Mesenchymal stem cell (in vitro differentiated cells and primary cell): ENCODE results near the gene TSPAN13.

ENCODE experiments used
- DNase-seq: peaks from one replicate; pipeline ENCODE4 v3.0.0-alpha.2; 2013
- H2AFZ ChIP-seq: one replicate; pipeline ENCODE4 v1.6.1; 2013; ENCODE audit warnings: low read depth, mild to moderate bottlenecking, control low read depth, inconsistent platforms, low read length, moderate library complexity
- H2AK5ac ChIP-seq: 2 replicates; pipeline ENCODE4 v1.6.1; 2013; ENCODE audit warnings: low read length, moderate library complexity, mild to moderate bottlenecking, inconsistent platforms; ENCODE audit not compliant: severe bottlenecking
- H2BK120ac ChIP-seq: one replicate; pipeline ENCODE4 v1.6.1; 2013; ENCODE audit warnings: low read depth, mild to moderate bottlenecking, inconsistent platforms, low read length, moderate library complexity
- H2BK12ac ChIP-seq, 2 experiments: one replicate each; pipeline ENCODE4 v1.6.1; 2013; ENCODE audit warnings: inconsistent platforms in 2 of 2, low read length in 2 of 2, mild to moderate bottlenecking in 2 of 2, moderate library complexity in 2 of 2, control low read depth in 1 of 2
- H2BK15ac ChIP-seq: one replicate; pipeline ENCODE4 v1.6.1; 2013; ENCODE audit warnings: mild to moderate bottlenecking, low read depth, inconsistent platforms; ENCODE audit not compliant: poor library complexity, severe bottlenecking
- H2BK5ac ChIP-seq: 2 replicates; pipeline ENCODE4 v1.6.1; 2013; ENCODE audit warnings: low read depth, mild to moderate bottlenecking, low read length, control low read depth, inconsistent platforms; ENCODE audit not compliant: poor library complexity, severe bottlenecking
- H3K14ac ChIP-seq, 2 experiments: one replicate each; pipeline ENCODE4 v1.6.1; 2013; ENCODE audit warnings: inconsistent platforms in 2 of 2, low read length in 2 of 2, control low read depth in 1 of 2, mild to moderate bottlenecking in 1 of 2, moderate library complexity in 1 of 2
- H3K18ac ChIP-seq, 2 experiments: one replicate each; pipeline ENCODE4 v1.6.1; 2013; ENCODE audit warnings: inconsistent platforms in 2 of 2, low read length in 2 of 2, control low read depth in 1 of 2, low read depth in 1 of 2, mild to moderate bottlenecking in 1 of 2
- H3K23ac ChIP-seq, 2 experiments: one replicate each; pipeline ENCODE4 v1.6.1; 2013; ENCODE audit warnings: inconsistent platforms in 2 of 2, low read length in 2 of 2, mild to moderate bottlenecking in 2 of 2, moderate library complexity in 2 of 2, control low read depth in 1 of 2
- H3K27ac ChIP-seq: 2 replicates; pipeline ENCODE4 v1.5.1; 2013; ENCODE audit warnings: mild to moderate bottlenecking, moderate library complexity, low read length, control low read depth, inconsistent platforms; ENCODE audit not compliant: poor library complexity, severe bottlenecking
- H3K27me3 ChIP-seq, 2 experiments: 2 replicates each; pipeline versions ENCODE4 v1.6.1 to v1.7.0; 2013; ENCODE audit warnings: low read length in 2 of 2, mild to moderate bottlenecking in 2 of 2, moderate library complexity in 2 of 2, control low read depth in 1 of 2, inconsistent platforms in 1 of 2; ENCODE audit not compliant: control insufficient read depth in 1 of 2, insufficient read depth in 1 of 2
- H3K36me3 ChIP-seq, 2 experiments: 2 replicates each; pipeline versions ENCODE4 v1.6.1 to v1.7.0; 2013; ENCODE audit warnings: low read length in 2 of 2, control low read depth in 1 of 2, inconsistent platforms in 1 of 2, low read depth in 1 of 2, mild to moderate bottlenecking in 1 of 2; ENCODE audit not compliant: insufficient read depth in 2 of 2, control insufficient read depth in 1 of 2
- H3K4ac ChIP-seq, 2 experiments: one replicate each; pipeline ENCODE4 v1.6.1; 2013; ENCODE audit warnings: inconsistent platforms in 2 of 2, low read length in 2 of 2, mild to moderate bottlenecking in 2 of 2, moderate library complexity in 2 of 2, control low read depth in 1 of 2, low read depth in 1 of 2
- H3K4me1 ChIP-seq: 2 replicates; pipeline ENCODE4 v1.6.1; 2013; ENCODE audit warnings: low read depth, low read length, control low read depth; ENCODE audit not compliant: control insufficient read depth, insufficient read depth
- H3K4me2 ChIP-seq: 2 replicates; pipeline ENCODE4 v1.6.1; 2013; ENCODE audit warnings: low read length, mild to moderate bottlenecking, inconsistent platforms; ENCODE audit not compliant: poor library complexity, severe bottlenecking
- H3K4me3 ChIP-seq, 2 experiments: 2 replicates each; pipeline versions ENCODE4 v1.5.1 to v1.7.0; 2013; ENCODE audit warnings: low read length in 2 of 2, mild to moderate bottlenecking in 2 of 2, control low read depth in 1 of 2, low read depth in 1 of 2; ENCODE audit not compliant: insufficient read depth in 1 of 2
- H3K79me1 ChIP-seq: replicated peaks from 2 replicates; pipeline ENCODE4 v1.6.1; 2013; ENCODE audit warnings: mild to moderate bottlenecking, control low read depth, low read length, inconsistent platforms; ENCODE audit not compliant: poor library complexity, severe bottlenecking
- H3K9ac ChIP-seq: 2 replicates; pipeline ENCODE4 v1.7.0; 2013; ENCODE audit warnings: mild to moderate bottlenecking, low read length, moderate library complexity
- H3K9me3 ChIP-seq: 2 replicates; pipeline ENCODE4 v1.7.0; 2013; ENCODE audit warnings: mild to moderate bottlenecking, low read length; ENCODE audit not compliant: control insufficient read depth
- H4K8ac ChIP-seq: one replicate; pipeline ENCODE4 v1.6.1; 2013; ENCODE audit warnings: inconsistent platforms, mild to moderate bottlenecking, low read length, moderate library complexity
- H4K91ac ChIP-seq: one replicate; pipeline ENCODE4 v1.6.1; 2013; ENCODE audit warnings: mild to moderate bottlenecking, low read length, inconsistent platforms
- WGBS: methylation state at CpG from one replicate; pipeline ENCODE4 v1.1.7; 2013; ENCODE audit warnings: mixed read lengths; 5-methylcytosine and 5-hydroxymethylcytosine counted together

Gene TSPAN13

GRCh38 chr7:16739863-16740622, 13.5 kb upstream of the TSPAN13 start:
- Histone ChIP-seq H3K79me1 (no peaks in the 10 kb centered on the region), H3K4me2 (no peak overlapping the region), H2BK120ac (no peak overlapping the region), H2BK12ac (peak overlapping the region in 1 of 2 experiments; percentile 40), H4K91ac (no peak overlapping the region), H3K4ac (peak overlapping the region in 1 of 2 experiments; percentile 46), H3K27ac (no peak overlapping the region), H2BK5ac (no peak overlapping the region), H2AFZ (no peak overlapping the region), H3K18ac (peak overlapping the region in 1 of 2 experiments; percentile 25), H3K9me3 (no peaks in the 10 kb centered on the region), H3K9ac (peak overlapping the region; percentile 32), H3K14ac (no peak overlapping the region), H4K8ac (no peak overlapping the region), H3K23ac (no peak overlapping the region), H3K27me3 (no peaks in the 10 kb centered on the region), H3K4me3 (no peak overlapping the region), H2BK15ac (no peak overlapping the region), H3K4me1 (no peaks in the 10 kb centered on the region), H2AK5ac (no peak overlapping the region), H3K36me3 (no peaks in the 10 kb centered on the region)
- DNase-seq = peak; percentile 98
- WGBS = 34% methylated on average over 5 of the region's 6 CpGs

- Histone ChIP-seq H2AK5ac (no peak overlapping the region), H3K9ac (peak overlapping the region; percentile 32), H3K27ac (no peak overlapping the region), H3K14ac (no peak overlapping the region), H3K23ac (no peak overlapping the region), H2BK12ac (no peak overlapping the region), H2AFZ (no peak overlapping the region), H2BK5ac (no peak overlapping the region), H4K8ac (no peak overlapping the region), H3K4me2 (no peak overlapping the region), H2BK15ac (no peak overlapping the region), H3K18ac (no peak overlapping the region), H3K4ac (no peak overlapping the region), H3K4me1 (no peaks in the 10 kb centered on the region), H2BK120ac (no peak overlapping the region), H3K79me1 (no peaks in the 10 kb centered on the region), H3K27me3 (no peaks in the 10 kb centered on the region), H3K9me3 (no peaks in the 10 kb centered on the region), H3K4me3 (no peak overlapping the region), H4K91ac (no peak overlapping the region), H3K36me3 (no peaks in the 10 kb centered on the region)
- DNase-seq = no peak
- WGBS = 87% methylated on average over 3 of the region's 3 CpGs
Measured at GRCh38 chr7:16740623-16740953, 13.0 kb upstream of the TSPAN13 start.

- Histone ChIP-seq H2BK5ac (no peak overlapping the region), H3K4me2 (no peak overlapping the region), H3K9ac (peak overlapping the region; percentile 32), H2BK120ac (no peak overlapping the region), H3K14ac (no peak overlapping the region), H4K8ac (no peak overlapping the region), H3K27me3 (no peaks in the 10 kb centered on the region), H2BK15ac (no peak overlapping the region), H2AK5ac (no peak overlapping the region), H3K79me1 (no peaks in the 10 kb centered on the region), H3K36me3 (no peaks in the 10 kb centered on the region), H3K9me3 (no peaks in the 10 kb centered on the region), H3K4ac (no peak overlapping the region), H3K4me1 (no peaks in the 10 kb centered on the region), H3K18ac (no peak overlapping the region), H3K23ac (no peak overlapping the region), H2BK12ac (peak overlapping the region; percentile 54 to 67), H2AFZ (no peak overlapping the region), H3K27ac (no peak overlapping the region), H4K91ac (no peak overlapping the region), H3K4me3 (no peak overlapping the region)
- no CpG with 5 or more reads among the region's 1 CpG for WGBS
- DNase-seq = no peak
Measured at GRCh38 chr7:16740996-16741395, 12.6 kb upstream of the TSPAN13 start.

- Histone ChIP-seq H2BK120ac (no peak overlapping the region), H3K23ac (peak overlapping the region in 1 of 2 experiments; percentile 23), H3K4me3 (no peak overlapping the region), H3K79me1 (no peaks in the 10 kb centered on the region), H3K4me2 (no peak overlapping the region), H3K36me3 (no peaks in the 10 kb centered on the region), H2AK5ac (no peak overlapping the region), H3K4me1 (no peaks in the 10 kb centered on the region), H3K18ac (peak overlapping the region; percentile 25 to 37), H3K27me3 (no peaks in the 10 kb centered on the region), H2BK5ac (no peak overlapping the region), H3K9me3 (no peaks in the 10 kb centered on the region), H3K4ac (peak overlapping the region in 1 of 2 experiments; percentile 5), H4K91ac (peak overlapping the region; percentile 56), H2BK12ac (peak overlapping the region; percentile 67 to 84), H3K27ac (no peak overlapping the region), H2AFZ (no peak overlapping the region), H2BK15ac (peak overlapping the region; percentile 2), H3K14ac (peak overlapping the region in 1 of 2 experiments; percentile 66), H3K9ac (no peak overlapping the region), H4K8ac (peak overlapping the region; percentile 55)
- no peak for DNase-seq
- 77% methylated on average over 1 of the region's 1 CpG for WGBS
Measured at GRCh38 chr7:16741676-16742075, 11.9 kb upstream of the TSPAN13 start.
